ENCODE results near the gene ZMIZ1.

Gene ZMIZ1

GRCh38 chr10:79125092-79125491 is 56.3 kb downstream of the ZMIZ1 start:
- no peak for DNase-seq

DNA sequence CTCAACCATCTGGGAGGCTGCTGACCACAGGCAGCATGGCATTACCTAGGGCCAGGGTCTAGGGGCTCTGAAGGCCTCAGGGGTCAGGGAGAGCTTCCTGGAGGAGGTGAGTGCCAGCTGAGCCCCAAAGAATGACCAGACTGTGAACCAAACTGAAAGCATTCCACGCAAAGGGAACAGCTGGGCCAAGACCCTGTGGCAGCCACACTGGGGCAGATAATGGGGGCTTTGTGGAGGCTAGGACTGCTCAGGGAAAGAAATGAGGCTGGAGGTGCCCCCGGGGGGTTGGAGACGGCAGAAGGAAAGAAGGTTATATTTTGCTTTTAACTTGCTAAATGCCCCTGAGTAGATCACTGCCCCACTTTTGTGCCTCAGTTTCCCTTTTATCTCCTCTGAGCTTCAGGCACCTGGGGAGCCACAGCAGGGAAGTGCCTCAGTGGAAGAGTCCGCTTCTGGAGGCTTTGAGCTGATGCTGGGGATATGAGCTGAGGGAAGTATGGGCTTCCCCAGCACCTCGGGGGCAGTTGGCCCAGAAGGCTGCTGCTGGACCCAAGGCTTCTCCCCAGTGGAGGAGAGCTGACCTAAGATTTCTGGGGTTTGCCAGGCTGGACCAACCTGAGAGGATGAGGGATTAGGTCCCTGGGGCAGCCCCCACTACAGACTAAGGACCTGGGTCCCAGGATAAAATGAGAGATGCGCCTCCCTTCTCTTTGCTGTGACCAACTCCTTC is 57.8 kb downstream of the ZMIZ1 start:
- no peak for DNase-seq

DNA sequence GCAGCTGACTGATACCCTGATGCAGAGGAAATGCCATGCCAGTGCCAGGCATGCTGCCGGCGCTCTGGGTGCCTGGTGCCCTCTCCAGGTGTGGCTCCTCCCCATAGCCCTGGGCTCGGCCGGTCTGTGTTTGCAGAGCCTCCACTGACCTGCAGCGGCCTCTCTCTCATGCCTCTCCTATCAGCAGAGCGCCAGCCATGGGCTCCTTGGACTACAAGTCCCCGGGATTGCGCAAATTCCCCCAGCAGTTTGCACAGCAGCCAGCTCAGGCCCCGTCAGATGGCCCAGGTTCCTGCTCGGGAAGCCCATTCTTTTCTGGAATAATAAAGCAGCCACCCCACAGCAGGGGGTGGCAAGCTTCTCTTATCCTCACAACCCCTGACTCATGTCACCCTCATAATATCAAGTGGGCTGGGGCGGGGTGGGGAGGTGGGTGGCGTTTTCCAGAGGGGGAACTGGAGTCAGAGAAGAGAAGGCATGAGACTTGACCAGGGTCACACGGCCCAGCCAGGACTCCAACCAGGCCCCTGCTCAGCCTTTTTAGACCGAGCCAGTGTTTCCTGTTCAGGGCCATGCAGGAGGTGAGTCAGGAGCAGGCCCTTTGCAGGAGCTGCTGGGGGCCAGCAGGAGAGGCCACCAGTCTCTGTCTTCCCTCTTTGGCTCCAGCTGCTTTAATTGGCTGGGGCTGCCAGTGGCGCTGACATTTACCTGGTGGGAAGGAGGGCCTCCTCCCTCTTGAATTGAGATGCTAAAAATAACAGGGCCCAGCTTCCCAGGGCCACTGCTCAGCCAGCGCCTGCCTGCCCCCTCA is 58.6 kb downstream of the ZMIZ1 start:
- DNase-seq = peak; percentile 44

DNA sequence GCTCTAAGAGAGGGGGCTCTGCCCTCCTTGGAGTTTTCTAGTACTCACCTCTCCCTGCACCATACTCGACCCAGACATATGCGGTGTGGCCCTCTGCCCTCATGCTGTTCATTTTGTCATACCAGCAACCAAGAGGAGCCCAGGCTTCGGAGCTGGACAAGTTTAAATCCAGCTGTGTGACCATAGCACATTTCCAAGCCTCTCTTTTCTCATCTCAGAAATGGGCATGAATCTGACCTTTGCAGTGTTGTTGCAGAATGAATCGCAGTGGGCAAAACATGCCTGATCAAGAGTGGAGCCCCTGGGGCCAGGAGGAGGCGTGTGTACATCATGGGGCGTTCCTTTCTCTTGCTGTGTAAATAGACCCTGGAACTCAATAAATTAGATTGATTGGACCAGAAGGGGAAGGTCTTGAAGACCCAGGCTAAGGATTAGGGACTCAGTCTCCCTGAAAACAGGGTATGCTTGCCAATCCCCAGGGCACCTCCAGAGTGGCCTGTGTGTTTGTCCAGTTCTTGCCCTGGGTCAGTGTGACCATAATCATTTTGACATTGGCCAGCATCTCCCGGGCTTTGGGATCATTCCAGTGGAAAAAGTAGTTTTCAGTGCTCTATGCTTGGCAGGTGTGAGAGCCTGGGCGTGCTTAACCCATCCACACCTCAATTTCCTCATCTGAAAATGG is 59.6 kb downstream of the ZMIZ1 start:
- no peak for DNase-seq

GRCh38 chr10:79128923-79129305 is 60.1 kb downstream of the ZMIZ1 start:
- no peak for DNase-seq

GRCh38 chr10:79129361-79129997 is 60.7 kb downstream of the ZMIZ1 start:
- DNase-seq = no peak

DNA sequence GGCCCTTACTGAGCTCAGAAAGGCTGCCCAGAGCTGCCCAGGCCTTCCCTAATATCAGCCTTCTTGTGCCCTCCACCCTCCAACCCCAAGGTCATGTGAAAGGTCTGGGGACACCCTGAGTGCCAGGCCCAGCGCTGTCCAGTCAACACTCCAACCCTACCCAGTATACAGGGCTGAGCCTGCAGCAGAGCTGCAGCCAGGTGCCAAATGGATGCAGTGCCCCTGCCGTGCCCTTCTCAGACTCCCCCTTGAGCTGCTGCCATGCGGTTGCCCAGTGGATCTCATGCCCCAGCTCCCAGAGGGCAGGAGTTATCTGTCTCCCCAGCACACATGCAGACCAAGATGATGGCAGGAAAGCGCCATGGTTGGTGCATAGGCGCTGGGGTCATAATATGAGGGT is 61.5 kb downstream of the ZMIZ1 start:
- no peak for DNase-seq

- no peak for DNase-seq
Observed at GRCh38 chr10:79130846-79131245, 62.1 kb downstream of the ZMIZ1 start.

GRCh38 chr10:79131836-79132631 is 63.3 kb downstream of the ZMIZ1 start:
- DNase-seq = no peak

DNA sequence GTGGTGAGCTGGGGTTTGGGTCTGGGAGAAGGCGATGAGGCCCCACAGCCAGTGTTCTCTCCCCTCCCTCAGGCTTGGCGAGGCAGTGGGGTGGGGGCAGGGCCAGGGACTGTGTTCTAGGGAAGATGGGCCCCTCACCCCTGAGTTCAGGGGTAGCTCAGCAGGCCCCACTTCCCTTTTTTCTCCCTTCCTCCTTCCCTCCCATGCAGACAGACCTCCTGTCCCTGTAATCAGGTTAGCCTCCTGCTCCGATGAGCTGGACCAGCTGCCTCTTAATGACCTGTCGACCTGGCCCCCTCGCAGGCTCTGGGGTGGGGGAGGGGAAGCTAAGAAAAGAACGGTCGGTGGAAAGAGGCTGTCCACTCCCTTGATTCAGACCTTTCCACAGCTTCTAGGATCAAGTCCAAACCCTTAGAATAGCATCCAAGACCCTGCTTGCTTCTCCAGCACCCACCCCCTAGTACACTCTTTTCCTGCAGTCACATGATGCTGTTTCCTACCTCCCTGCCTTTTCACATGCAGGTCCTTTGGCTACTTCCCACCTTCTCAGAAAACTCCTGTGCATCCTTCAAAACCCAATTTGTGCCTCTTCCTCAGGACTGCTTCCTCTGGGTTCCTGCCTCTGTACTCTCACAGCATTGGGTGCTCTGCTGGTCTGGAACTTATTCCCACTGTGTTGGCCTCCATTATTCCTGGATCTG is 64.1 kb downstream of the ZMIZ1 start:
- no peak for DNase-seq

GRCh38 chr10:79133416-79133815 is 64.7 kb downstream of the ZMIZ1 start:
- no peak for DNase-seq

DNA sequence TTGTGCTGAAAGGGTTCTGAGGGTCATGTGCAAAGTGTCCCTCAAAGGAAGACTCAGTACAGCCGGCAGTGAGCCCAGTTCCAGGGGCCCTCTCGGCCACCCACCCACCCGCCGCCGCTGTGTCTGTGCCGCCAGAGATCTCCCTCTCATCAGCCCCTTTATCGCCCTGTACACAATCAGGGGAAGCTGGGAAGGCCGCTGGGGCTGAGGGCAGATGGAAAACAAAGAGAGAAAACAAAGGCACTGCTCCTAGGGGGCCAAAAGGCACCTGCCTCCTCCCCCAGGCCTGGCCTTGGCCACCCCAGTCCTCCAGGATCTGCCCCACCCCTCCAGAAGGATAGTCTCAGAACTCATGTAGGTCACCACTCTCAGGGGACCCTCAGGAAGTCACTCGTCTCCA is 67.0 kb downstream of the ZMIZ1 start:
- no peak for DNase-seq

DNA sequence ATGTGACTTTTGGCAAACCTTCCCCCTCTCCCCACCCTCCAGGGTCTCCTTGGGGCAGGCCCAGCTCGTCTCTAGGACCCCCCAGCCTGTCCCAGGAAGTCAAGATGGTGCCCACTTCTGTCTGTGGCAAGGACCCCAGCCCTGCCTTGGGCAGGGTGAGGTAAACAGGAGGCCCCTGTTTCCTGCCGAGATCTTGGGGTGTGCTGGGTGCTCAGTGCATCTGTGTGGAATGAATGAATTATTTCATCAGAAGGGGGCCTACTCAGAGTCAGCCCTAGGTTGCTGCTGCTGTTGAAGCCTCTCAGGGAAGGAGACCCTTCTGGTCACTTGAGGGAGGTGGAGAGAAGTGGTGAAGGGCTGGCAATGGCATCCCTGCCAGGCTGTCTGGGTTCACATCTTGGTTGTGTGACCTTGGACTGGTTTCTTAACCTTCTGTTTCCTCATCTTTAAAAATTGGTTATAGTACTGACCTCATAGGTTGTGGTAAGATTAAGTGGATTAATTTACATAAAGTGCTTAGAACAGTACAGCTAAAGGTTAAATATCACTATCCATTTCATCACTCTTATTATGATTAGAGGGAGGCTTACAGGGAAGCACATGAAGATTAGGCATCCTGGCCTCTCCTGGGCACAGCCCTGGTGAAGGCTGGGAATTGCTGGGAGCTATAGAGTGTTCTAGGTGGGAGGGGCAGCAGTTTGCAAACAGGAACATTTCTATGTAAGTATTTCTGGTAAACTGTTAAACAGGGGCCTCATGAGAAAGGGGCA is 67.7 kb downstream of the ZMIZ1 start:
- DNase-seq = no peak

DNA sequence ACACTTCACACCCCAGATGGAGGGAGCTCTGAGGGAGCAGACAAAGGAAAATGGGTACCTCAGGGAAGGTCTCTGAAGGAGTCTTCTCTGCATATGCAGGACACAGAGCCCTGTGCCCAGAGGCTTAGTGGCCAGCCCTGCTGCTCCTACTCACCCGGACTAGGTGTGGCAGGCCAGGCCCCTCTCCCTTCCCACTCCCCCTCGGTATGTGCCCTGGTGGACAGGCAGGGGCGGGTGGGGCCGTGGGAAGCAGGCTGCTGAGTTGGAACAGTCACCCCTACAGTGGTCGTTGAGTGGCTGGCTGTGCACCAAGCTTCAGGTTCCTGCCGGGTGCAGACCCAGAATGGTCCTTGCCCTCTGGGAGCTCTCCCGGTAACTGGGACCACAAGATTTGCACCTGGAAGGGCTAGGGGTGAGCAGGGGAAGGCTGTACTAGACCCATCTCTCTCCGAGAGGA is 68.6 kb downstream of the ZMIZ1 start:
- DNase-seq = no peak

DNA sequence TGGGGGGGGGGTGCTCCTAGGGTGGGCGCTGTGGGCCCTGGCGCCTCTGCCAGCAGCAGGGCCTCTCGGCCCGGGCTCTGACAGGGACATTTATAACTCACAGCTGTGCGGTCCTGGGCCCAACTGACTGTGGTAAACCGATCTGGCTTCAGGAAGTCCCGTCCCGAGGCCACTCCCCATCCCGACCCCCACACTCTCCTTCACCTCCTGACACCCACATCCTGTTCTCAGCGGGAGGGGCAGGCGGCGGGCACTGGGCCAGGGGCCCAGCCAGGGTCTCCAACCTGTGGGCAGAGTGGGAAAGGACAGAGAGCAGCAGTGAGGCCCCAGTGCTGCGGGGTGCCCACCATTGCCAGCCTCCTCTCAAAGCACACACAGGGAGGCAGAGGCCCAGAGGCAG is 69.1 kb downstream of the ZMIZ1 start:
- DNase-seq = no peak

- DNase-seq = no peak
Observed at GRCh38 chr10:79138449-79139123, 69.8 kb downstream of the ZMIZ1 start.

- DNase-seq = no peak
Observed at GRCh38 chr10:79139124-79139835, 70.5 kb downstream of the ZMIZ1 start.

DNA sequence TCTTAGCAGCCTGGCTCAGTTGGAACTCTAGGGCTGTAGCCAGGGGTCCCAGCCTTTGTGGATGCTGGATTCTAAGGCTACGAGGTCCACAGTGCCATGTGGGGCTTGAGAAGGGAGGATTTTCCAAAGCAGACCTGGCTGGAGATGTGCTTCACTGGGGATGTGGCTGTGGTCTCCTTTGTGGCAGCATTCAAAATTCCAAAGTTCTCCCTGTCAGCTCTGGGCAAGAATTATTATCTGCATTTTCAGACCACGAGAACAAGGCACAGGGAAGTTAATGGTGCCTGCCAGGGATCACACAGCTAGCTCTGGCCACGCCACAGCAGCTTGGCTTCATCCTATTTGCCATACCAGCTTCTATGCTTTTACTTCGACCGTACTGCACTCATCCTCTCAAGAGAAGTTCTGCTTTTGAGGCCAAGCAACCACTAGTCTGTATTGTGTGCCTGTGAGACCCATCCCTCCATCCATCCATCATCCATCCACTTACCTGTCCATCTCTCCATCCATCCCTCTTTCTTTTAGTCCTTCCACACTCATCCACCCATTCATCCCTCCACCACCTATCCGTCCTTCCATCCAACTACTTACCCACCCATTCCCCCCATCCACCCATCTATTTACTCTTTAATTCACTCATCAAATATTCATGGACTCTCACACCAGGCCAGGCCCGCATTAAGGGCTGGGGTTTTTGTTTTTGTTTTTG is 71.5 kb downstream of the ZMIZ1 start:
- no peak for DNase-seq

- no peak for DNase-seq
Observed at GRCh38 chr10:79140855-79141254, 72.1 kb downstream of the ZMIZ1 start.

All from NCI-H774 (cell line).